ENCODE data around the gene CAV2. TPM values are rescaled to one million over a fixed set of nuclear protein-coding genes. Genes with fewer than 3 reads are reported as not detected.
A peak's percentile ranks its signal among the peaks of the same experiment; 100 is the strongest.

CAV2 gene
- polyA plus RNA-seq, 1 of the 3 experiments (the other 2 are of a cell fraction): 182 TPM

GRCh38 chr7:116461500-116461899 lies 38.0 kb upstream of the CAV2 start:
- ChIA-PET POLR2A (no interaction called here), CTCF (no interaction called here)
- Histone ChIP-seq H4K20me1 (ENCODE audit: insufficient read depth) (no peaks in the 10 kb centered on the region), H2AFZ (ENCODE audit: low read depth) (peak overlapping the region; percentile 79; the same call in 1 of the 2 replicates), H3K9me2 (no peaks in the 10 kb centered on the region), H3K9me3 (no peaks in the 10 kb centered on the region), H3K4me2 (peak overlapping the region; percentile 26), H3K79me2 (ENCODE audit: insufficient read depth) (no peaks in the 10 kb centered on the region), H3K4me3 (ENCODE audit: low read depth in 2 of 2, low read length in 1 of 2) (no peak overlapping the region; a peak in 2 of 4 replicates), H3K9ac (peak overlapping the region; percentile 2; the same call in 1 of the 2 replicates), H3F3A (replicated peaks; ENCODE audit: insufficient read depth) (peaks cover 26% of the 10 kb centered on the region), H3K27ac (ENCODE audit: low read depth in 2 of 2, low read length in 1 of 2) (peak overlapping the region in 1 of 2 experiments; percentile 21; a peak in 2 of 4 replicates), H3K36me3 (replicated peaks in 1 of 2; ENCODE audit: control insufficient read depth in 1 of 2, insufficient read depth in 2 of 2, low read length in 1 of 2) (no peaks in the 10 kb centered on the region), H3K27me3 (ENCODE audit: insufficient read depth) (no peaks in the 10 kb centered on the region), H3K4me1 (ENCODE audit: control insufficient read depth in 1 of 2, insufficient read depth in 2 of 2, low read depth in 1 of 2, low read length in 1 of 2) (peaks cover 0 to 33% of the 10 kb centered on the region in 2 experiments; a peak in 2 of 4 replicates)
- no peak for DNase-seq
- no peak for TF ChIP-seq MXI1 (IDR thresholded peaks at IDR 0.05; ENCODE audit: low read depth, low read length)
- TF ChIP-seq CTCF (IDR thresholded peaks at IDR 0.05): peak; percentile 62
- 0 out of 2 replicates have a peak, but pooled peaks have one; percentile 12 for TF ChIP-seq TCF12 (IDR thresholded peaks at IDR 0.05)
- TF ChIP-seq PBX3 (IDR thresholded peaks at IDR 0.05): no peak

- no peak overlapping the region for H3K4me3 ChIP-seq (ENCODE audit: low read depth in 2 of 2, low read length in 1 of 2)
- ChIA-PET CTCF (interaction anchor here (0.9 kb wide), 1 partner anchor 9 kb away, joined by 3 read pairs; no protein-coding TSS in a partner anchor), POLR2A (interaction anchor here (0.7 kb wide), 1 partner anchor 20 kb away, joined by 3 read pairs; no protein-coding TSS in a partner anchor)
- H3K4me2 ChIP-seq: no peak overlapping the region
- peak overlapping the region in 1 of 2 experiments; percentile 90; a peak in 1 of 4 replicates for H3K27ac ChIP-seq (ENCODE audit: low read depth in 2 of 2, low read length in 1 of 2)
- H3K9me2 ChIP-seq: no peaks in the 10 kb centered on the region
- no peak overlapping the region for H3K9ac ChIP-seq
- TF ChIP-seq POLR2AphosphoS5 (IDR thresholded peaks at IDR 0.05; ENCODE audit: low read depth, low read length): no peak
- TF ChIP-seq FOXM1 (IDR thresholded peaks at IDR 0.05; ENCODE audit: low read depth): no peak
- no peak for TF ChIP-seq FOSL2 (IDR thresholded peaks at IDR 0.05; ENCODE audit: borderline replicate concordance, low read depth)
- no peak for TF ChIP-seq PBX3 (IDR thresholded peaks at IDR 0.05)
- no peak for TF ChIP-seq RFX5 (IDR thresholded peaks at IDR 0.05; ENCODE audit: low read length)
- TF ChIP-seq CHD2 (IDR thresholded peaks at IDR 0.05; ENCODE audit: low read length, partially characterized antibody): no peak
- TF ChIP-seq IRF3 (IDR thresholded peaks at IDR 0.05; ENCODE audit: low read depth, low read length): no peak
- no peak for TF ChIP-seq ELF1 (IDR thresholded peaks at IDR 0.05)
- H4K20me1 ChIP-seq (ENCODE audit: insufficient read depth): no peaks in the 10 kb centered on the region
- no peaks in the 10 kb centered on the region for H3K27me3 ChIP-seq (ENCODE audit: insufficient read depth)
- H3K9me3 ChIP-seq: no peaks in the 10 kb centered on the region
- peaks cover 30% of the 10 kb centered on the region for H3F3A ChIP-seq (replicated peaks; ENCODE audit: insufficient read depth)
- peaks cover 0 to 43% of the 10 kb centered on the region in 2 experiments; a peak in 2 of 4 replicates for H3K4me1 ChIP-seq (ENCODE audit: control insufficient read depth in 1 of 2, insufficient read depth in 2 of 2, low read depth in 1 of 2, low read length in 1 of 2)
- DNase-seq: no peak
- H2AFZ ChIP-seq (ENCODE audit: low read depth): no peak overlapping the region
- no peaks in the 10 kb centered on the region for H3K79me2 ChIP-seq (ENCODE audit: insufficient read depth)
- WGBS (ENCODE audit: low lambda C conversion rate): 70% methylated on average over 4 of the region's 4 CpGs
- no peaks in the 10 kb centered on the region for H3K36me3 ChIP-seq (replicated peaks in 1 of 2; ENCODE audit: control insufficient read depth in 1 of 2, insufficient read depth in 2 of 2, low read length in 1 of 2)
Measured at GRCh38 chr7:116463956-116464355, 35.6 kb upstream of the CAV2 start.

All from SK-N-SH (cell line).